WTC11 (cell line): ENCODE data around the gene CAPRIN1.

Source experiments
- RELA ChIP-seq: sonication (generic); formaldehyde crosslinking; IDR thresholded peaks from 2 replicates; pipeline ENCODE4 v1.8.1; 2022; ENCODE audit warnings: missing genetic modification reagents, mild to moderate bottlenecking, borderline replicate concordance
- ZNF138 ChIP-seq: sonication (generic); formaldehyde crosslinking; conservative IDR thresholded peaks from 2 replicates; pipeline ENCODE4 v1.8.1; 2022; ENCODE audit warnings: mild to moderate bottlenecking, moderate library complexity, missing genetic modification reagents

GRCh38 chr11:34028425-34028824 lies 23.1 kb upstream of the CAPRIN1 start:
- no peak for TF ChIP-seq ZNF138 (CRISPR knock-in tag)
- no peak for TF ChIP-seq RELA
